Astrocyte of the cerebellum (primary cell): ENCODE results near the gene RASA3.

ENCODE experiments used
- DNase-seq: peaks from one replicate; pipeline ENCODE4 v3.0.0-alpha.2; 2011; ENCODE audit warnings: low read depth
- H3K4me3 ChIP-seq: 2 replicates; pipeline ENCODE4 v1.5.1; 2011; ENCODE audit warnings: mild to moderate bottlenecking, low read depth, low read length, moderate library complexity
- CTCF ChIP-seq: IDR thresholded peaks from 2 replicates; pipeline ENCODE4 v1.5.1; 2012; ENCODE audit warnings: low read length, low read depth, moderate library complexity, mild to moderate bottlenecking; ENCODE audit errors: missing control alignments
- in situ Hi-C: cut with HindIII; loops from 2 replicates; pipeline ENCODE4 v1.10.0; 2017; ENCODE audit warnings: low sequenced_read_pairs

The RASA3 gene

GRCh38 chr13:113974304-113975281 is 157.8 kb downstream of the RASA3 start:
- TF ChIP-seq CTCF = no peak
- in situ Hi-C loops = loop anchor here (5.0 kb wide), 1 partner anchor 83 kb away; no protein-coding TSS in a partner anchor
- no peak overlapping the region for H3K4me3 ChIP-seq
- DNase-seq = no peak

DNA sequence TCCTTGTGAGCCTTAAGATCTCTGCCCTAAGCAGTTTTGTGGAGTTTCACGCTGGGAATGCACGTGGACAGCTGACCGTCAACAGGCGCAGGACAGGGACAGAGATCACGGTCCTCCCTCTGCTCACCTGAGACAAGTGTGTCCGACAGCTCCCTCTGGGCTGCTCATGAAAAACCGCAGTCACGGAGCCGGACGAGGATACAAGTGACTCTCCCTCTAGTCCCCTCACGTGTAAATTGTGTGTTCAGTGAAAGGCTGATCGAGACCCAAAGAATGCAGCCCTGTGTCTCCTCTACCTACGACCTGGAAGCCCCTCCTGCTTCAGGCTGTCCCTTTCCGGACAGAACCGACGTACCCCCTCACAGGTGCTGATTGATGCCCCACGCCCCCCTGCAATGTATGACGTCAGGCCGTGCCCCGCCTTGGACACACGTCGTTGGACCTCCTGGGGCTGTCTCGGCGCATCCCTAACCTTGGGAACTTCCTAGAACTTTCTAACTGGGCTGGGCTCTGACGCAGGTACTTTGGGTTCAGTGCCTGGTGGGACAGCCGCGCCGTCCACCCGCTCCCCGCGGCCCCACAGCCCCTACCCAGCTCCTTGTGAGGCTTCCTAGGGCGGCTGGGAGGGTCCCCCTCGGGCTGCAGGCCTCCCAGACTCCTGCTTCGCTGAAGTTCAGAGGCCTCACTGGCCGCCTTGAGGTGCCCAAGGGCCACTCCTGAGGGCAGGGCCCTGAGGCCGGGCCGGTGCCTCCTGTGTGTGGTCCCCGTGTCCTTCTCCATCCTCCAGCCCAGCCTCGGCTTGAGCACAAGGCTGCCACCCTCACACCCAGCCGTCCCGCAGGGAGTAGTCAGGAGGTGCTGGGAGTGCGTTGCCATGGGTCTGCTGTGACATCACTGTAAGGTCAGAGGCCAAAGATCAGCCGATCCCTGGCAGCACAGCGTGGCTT is 158.9 kb downstream of the RASA3 start, which contains the start of gene C13orf46:
C13orf46 (minus strand) TSS at position 859 of the 947 bp plus-strand sequence; CDS start at position 780, 79 bp downstream.
- TF ChIP-seq CTCF = no peak
- in situ Hi-C loops = loop anchor here (5.0 kb wide), 1 partner anchor 84 kb away; no protein-coding TSS in a partner anchor
- no peak for DNase-seq
- no peak within 1 kb of the TSS for H3K4me3 ChIP-seq

DNA sequence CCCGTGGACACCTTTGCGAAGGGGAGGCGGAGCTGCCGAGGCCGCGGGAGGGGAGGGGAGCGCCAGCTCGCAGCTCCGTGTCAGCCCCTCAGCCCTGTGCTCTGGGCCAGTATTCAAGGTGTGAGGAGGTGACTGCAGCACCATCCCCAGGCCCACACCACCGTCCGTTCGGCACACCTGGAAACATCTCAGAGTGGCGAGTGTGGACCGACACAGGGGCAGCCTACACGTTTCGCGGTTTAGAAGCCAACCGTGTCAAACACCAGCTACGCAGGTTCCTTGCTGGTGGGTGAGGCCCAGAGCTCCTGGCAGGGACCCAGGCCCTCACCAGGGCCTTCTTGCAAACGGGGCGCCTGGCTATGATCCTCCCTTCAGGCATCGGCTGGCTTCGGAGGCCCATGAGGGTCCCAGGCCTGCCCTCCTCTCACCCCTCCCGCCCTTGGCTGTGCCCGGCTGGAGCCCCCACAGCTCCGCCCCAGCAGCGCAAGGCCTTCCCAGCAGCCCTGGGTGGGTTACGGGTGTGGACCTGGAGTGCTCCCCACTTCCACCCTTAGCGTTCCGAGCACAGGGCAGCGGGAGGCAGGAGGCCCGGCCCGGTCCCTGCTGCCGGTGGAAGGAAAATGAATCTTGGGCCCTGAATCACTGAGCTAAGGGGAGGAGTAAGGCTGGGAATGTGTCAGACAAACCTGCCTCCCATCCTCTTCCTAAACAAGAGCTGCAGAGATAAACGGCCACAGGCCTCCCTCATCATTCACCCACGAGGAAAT is 159.8 kb downstream of the RASA3 start:
- DNase-seq = no peak
- in situ Hi-C loops = loop anchor here (5.0 kb wide), 1 partner anchor 85 kb away; no protein-coding TSS in a partner anchor
- H3K4me3 ChIP-seq = no peak overlapping the region
- TF ChIP-seq CTCF = no peak

DNA sequence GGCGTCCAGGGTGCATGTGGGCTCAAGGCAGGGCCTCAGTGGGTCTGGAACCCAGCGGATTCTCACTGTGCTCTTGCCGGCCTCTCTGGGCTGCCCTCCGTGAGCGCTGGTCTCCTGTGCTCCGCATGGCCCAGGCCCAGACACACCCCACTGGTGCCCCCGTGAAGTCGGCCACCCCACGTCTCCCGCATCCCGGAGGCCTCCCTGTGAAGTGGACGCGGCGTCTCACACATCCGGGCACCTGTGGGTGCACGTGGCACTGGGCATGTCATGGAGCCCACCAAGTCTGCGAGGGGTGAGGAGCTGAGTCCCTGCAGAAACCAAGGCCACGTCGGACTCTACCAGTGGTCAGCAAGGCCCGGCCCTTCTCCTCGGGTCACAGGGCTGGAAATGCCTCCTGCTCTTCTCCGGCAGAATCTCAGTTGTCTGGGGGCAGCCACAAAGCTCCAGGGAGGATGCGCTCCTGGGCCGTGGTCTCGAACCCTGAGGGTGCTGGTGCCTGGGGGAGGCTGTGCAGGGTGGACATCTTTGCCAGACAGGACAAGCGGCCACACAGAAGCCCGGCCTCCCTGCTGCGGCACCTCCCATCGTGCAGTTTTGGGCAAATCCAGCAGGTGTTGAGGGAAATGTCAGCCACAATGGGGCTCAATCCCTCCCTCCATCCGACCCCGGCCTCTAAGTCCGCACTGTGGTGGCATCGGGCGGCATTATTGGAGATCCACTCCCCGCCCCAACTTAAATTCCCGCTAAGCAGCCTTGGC is 160.8 kb downstream of the RASA3 start:
- in situ Hi-C loops = loop anchor here (5.0 kb wide), 1 partner anchor 86 kb away; no protein-coding TSS in a partner anchor
- TF ChIP-seq CTCF = no peak
- DNase-seq = no peak
- no peak overlapping the region for H3K4me3 ChIP-seq

DNA sequence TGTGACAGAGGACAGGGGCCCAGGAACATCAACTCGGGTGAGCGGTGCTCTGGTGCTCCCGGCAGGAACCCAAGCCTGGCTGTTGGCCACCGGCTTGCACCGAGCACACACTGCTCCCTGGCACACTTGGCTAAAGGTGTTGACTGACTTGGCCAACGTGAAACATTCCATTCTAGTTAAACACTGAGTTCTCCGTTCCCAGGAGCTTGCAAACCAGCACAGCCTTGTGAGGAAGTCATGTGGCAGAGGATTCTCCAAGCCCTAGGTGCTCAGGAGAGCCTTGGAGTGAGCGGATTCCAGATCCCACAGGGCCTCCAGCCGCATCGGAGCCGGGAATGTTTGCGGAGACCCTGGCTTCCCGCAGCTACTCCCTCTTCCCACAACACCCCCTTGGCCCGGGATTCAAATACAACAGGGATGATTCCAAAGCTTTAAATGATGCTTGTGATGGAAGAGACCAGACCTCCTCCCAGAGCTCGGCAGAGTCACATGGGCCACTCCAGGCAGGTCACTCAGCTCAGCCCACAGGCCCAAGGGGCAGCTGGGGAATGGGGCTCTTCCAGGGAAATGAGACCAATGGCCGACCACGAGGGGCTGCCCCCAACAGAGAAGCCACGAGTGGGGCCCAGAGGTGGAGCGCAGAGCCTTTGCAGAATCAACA is 161.5 kb downstream of the RASA3 start:
- H3K4me3 ChIP-seq = no peak overlapping the region
- DNase-seq = peak; percentile 73
- no peak for TF ChIP-seq CTCF
- in situ Hi-C loops = loop anchor here (5.0 kb wide), 1 partner anchor 86 kb away; no protein-coding TSS in a partner anchor
